ENCODE results near the gene SPHK1.

SPHK1 gene

DNA sequence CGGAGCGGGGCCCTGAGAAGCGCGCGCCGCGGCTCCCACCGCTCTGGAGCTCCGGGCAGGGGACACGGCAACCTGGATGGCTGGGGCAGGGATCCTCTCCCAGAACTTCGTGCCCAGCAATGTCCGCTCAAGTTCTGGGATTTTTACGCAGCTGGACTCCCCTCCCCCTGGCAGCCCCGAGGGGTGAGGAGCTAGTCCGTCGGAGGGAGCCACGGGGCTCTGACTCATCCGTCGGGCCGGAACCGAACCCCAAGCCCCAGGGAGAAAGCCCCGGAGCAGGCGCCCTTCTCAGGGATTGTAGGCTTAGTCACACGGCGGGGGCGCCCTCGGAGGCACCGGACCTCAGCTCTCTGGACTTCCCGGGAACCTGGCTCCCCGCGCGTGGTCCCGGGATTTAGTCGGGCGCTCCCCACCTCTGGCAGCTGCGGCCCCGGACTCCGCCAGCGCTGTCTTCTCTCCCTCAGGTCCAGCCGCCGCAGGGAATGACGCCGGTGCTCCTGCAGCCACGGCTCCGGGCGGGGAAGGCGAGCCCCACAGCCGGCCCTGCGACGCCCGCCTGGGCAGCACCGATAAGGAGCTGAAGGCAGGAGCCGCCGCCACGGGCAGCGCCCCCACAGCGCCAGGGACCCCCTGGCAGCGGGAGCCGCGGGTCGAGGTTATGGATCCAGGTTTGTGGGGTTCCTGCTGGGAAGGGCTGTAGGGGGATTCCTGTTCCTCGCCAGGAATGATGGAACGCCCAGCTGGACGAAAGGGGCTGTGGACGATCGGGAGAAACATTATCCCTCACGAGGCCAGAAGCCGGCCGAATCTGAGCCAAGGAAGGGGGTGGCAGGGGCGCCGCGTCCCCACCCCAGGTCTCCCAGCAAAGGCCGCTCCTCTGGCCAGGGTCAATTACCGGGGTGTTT, 830 bp downstream of the SPHK1 start:
- no peak for DNase-seq

DNA sequence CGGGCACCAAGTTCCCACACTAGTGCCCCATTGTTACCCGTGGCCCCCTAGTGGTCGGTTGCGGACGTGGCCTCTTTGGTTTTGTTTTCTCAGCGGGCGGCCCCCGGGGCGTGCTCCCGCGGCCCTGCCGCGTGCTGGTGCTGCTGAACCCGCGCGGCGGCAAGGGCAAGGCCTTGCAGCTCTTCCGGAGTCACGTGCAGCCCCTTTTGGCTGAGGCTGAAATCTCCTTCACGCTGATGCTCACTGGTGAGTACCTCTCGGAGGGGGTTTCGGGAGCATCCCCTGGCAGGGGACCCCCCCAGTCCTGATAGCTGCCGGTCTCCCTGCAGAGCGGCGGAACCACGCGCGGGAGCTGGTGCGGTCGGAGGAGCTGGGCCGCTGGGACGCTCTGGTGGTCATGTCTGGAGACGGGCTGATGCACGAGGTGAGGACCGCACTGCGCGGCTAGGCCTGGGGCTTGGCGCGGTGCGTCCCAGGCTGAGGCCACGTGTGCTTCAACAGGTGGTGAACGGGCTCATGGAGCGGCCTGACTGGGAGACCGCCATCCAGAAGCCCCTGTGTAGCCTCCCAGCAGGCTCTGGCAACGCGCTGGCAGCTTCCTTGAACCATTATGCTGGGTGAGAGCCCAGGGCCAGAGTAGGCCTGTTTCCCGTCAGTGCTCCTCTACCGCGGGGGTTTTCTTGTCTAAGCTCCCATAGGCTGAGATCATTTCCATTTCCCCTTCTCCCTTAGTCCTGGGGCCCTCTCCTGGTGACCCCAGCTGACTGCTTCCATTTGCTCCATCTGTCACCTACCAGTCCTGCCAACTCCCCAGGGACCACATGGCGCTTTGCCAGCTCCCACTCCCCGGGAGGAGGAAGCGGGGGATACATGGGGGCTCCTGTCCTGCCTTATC, 1.7 kb downstream of the SPHK1 start:
- DNase-seq, result peak; percentile 53

DNA sequence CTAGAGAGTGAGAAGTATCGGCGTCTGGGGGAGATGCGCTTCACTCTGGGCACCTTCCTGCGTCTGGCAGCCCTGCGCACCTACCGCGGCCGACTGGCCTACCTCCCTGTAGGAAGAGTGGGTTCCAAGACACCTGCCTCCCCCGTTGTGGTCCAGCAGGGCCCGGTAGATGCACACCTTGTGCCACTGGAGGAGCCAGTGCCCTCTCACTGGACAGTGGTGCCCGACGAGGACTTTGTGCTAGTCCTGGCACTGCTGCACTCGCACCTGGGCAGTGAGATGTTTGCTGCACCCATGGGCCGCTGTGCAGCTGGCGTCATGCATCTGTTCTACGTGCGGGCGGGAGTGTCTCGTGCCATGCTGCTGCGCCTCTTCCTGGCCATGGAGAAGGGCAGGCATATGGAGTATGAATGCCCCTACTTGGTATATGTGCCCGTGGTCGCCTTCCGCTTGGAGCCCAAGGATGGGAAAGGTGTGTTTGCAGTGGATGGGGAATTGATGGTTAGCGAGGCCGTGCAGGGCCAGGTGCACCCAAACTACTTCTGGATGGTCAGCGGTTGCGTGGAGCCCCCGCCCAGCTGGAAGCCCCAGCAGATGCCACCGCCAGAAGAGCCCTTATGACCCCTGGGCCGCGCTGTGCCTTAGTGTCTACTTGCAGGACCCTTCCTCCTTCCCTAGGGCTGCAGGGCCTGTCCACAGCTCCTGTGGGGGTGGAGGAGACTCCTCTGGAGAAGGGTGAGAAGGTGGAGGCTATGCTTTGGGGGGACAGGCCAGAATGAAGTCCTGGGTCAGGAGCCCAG, 2.8 kb downstream of the SPHK1 start:
- no peak for DNase-seq

DNA sequence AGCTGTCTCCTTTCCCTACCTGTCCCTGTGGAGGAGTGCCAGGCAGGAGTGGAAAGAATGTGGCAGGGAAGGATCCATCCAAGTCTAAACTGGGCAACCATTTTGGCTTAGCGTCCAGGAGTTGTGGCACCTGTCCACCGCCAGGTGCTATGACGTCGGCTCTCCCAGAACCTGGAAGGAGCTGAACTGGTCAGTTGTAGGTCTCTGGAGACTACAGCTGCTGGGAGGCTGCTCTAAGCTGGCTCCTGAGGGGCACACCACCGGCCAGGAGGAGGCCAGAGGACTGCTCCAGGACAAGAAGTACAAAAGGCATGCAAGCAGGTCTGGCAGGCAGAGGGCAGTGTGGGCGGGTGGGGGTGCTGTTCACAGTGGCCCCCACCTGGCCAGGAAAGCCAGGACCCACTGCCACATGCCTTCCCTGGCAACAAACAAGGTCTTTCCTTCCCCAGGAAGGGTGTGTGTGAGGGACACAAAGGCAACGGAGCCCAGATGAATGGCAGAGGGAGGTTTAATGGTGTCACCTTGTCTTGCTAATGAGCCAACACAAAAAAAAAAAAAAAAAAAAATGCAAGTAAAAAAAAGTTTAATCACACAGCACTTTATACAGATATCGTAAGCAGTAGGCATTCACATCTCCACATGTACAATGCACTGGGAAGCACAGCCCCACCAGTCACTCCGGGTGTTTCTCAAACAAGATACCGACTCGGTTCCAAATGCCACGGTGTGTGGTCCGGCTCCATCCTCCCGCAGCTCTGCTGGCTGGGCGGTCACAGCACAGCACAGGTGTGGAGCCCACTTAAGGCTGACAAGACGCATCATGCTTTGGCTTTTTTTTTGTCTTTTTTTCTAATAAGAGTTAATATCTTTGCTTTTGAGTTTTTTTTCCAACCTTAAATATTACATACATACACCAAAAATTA, 4.8 kb downstream of the SPHK1 start:
- no peak for DNase-seq

DNA sequence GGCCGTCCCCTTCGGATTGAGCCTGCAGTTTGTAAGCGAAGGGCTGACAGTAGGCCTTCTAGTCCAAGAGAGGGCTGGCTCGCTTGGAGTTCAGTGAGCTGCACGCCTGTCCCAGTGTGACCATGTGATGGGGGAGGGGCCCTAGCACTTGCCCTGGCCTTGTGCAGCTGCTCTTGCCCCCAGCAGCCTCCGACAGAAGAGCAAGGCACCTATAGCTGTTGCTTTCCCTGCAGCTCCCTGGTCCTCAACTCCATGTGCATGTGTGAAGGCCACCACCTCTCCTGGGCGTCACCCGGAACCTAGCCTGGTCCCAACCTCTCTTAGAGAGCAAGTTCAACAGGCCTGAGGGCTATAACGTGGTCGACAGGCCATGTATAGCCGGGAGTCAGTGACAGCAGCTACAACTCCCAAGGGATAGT, 5.6 kb downstream of the SPHK1 start:
- DNase-seq, result no peak

DNA sequence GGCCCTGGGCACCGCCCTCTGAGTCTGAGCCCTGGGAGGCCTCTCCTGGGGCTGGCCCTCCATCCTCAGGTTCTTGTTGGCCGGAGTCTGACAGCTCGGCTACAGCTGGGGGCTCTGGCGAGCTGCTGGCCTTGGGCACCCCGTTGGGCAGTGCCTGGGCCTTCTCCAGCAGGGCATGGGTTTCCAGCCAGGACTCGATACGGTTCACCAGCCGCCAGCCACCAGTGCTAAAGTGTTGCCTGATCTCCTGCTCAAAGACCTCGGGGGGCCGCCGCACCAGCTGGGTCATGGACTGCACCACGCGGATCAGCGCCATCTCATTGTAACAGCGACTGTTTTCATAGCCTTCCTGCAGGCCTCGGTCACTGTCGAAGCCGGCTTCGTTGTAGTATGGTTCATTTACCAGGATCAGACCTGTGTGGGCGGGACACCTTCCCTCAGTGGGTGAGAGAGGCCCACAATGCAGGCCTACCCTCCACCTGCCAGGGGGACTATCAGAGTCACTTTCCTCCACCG, 6.8 kb downstream of the SPHK1 start:
- DNase-seq, result no peak

DNA sequence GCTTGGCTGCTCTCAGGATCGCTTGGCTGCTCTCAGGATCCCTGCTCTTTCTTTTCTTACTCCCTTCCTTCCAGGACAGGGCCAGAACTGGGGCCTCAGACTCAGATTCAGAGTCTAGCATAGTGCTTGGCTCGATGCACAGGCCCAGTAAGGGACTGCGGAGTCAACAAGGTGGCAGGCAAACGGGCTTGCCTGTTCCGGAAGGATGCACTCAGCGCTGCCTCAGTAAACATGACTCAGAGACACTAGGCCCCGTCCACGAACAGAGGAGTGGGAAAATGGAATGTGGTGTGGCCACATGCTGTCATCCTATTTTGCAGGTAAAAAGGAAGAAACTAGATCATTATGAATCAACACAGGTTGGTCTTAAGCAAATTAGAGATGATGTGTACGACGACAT, 9.8 kb downstream of the SPHK1 start:
- no peak for DNase-seq

DNA sequence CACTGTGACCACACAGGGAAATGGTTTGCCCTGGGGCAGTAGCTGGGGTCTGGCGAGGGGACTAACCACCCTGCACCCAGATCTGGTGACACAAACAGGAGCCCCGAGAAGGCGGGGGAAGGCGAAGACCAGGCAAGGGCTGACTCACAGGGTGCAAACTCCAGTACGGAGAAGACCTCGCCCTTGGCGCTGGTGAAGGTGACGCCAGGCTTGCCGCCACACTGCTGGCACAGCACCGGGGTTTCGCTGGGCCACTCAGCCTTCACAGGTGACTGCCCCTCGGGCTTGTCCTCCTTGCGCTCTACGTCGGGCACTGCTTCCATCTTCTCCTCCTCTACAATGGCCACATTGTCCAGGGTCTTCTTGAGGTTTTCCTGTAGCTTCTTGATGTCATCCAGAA, 11.6 kb downstream of the SPHK1 start:
- DNase-seq, result no peak

DNA sequence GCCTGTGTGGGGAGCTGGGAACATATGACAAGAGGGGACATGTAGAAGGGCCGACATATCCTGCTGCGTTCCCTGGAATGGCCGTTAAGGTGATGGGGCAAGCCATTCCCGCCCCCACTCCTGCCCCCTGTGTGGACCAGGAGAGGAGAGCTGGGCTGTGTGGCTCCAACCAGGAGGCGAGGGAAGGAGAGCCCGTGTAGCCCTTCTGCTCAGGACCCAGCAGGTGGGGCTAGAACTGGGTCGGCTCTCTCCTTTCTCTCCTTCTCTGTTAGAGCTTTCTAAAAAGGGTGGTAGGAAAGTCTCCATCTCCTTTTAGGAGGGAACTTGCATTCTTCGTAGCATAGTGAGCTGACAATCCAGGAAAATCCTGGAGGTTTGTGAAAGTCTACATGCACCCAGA, 12.8 kb downstream of the SPHK1 start:
- no peak for DNase-seq

DNA sequence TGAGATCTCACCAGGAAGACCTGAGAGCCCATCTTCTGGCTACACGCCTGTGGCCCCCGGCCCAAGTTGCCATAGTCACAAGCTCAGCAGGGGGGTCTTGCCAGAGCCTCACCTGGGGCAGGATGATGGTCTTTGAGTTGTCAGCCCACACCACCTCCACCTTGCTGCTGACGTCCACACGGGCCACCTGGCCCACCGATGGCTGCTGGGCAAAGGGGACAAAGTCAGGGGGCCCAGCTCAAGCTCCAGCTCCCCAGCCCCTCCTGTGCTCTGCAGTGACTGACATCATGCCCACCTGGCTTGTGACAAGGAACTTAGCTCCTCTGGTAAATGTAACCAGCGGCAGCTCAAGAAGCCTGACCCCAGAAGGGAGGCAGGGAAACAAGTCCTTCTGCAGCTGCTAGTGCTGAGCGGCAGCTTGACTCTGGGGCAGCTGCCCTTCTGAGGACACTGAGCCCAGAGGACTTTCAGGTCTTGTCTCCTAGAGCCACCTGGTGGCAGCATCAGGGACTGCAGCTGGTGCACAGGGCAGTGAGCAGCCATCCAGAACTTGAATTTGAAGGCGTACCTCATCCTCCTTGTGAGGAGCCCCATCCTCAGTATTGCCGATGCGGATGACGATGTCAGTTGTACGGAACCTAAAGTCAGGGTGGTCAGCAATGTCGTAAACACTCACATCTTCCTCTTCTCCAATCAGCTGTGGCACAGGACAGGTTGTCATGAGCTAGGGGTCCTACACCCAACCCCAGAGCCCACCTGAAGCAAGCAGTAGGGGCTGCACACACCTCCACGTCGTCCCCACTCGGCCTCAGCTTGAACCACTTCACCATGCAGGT, 13.5 kb downstream of the SPHK1 start:
- DNase-seq, result peak; percentile 89

DNA sequence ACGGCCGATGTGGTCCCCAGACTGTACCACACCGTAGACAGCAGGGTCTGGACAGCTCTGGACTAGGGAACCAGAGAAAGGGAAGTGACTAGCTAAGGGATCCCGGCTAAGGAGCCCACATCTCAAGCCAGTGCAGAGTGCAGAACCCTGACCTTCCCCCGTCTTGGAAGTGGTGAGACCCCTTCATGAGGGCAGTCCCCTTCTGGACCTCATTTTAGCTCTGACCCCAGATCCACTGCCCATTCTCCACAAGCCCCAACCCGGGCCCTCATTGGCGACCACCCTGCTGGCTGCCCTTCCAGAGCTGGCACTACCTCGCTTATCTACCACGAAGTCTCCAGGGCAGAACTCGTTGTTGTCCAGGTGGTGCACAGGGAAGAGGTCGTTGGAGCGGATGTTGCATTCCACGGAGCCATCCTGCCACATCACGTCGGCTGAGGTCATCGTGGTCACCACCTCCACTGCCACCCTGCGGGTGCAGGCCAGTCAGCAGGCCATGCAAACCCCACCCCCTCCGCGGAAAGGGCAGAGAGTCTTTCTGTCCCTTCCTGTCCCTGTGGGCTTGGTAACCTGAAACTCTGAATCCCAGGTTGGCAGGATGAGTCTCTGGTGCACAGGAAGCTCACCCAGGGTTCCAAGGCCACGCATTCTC, 14.2 kb downstream of the SPHK1 start:
- no peak for DNase-seq

DNA sequence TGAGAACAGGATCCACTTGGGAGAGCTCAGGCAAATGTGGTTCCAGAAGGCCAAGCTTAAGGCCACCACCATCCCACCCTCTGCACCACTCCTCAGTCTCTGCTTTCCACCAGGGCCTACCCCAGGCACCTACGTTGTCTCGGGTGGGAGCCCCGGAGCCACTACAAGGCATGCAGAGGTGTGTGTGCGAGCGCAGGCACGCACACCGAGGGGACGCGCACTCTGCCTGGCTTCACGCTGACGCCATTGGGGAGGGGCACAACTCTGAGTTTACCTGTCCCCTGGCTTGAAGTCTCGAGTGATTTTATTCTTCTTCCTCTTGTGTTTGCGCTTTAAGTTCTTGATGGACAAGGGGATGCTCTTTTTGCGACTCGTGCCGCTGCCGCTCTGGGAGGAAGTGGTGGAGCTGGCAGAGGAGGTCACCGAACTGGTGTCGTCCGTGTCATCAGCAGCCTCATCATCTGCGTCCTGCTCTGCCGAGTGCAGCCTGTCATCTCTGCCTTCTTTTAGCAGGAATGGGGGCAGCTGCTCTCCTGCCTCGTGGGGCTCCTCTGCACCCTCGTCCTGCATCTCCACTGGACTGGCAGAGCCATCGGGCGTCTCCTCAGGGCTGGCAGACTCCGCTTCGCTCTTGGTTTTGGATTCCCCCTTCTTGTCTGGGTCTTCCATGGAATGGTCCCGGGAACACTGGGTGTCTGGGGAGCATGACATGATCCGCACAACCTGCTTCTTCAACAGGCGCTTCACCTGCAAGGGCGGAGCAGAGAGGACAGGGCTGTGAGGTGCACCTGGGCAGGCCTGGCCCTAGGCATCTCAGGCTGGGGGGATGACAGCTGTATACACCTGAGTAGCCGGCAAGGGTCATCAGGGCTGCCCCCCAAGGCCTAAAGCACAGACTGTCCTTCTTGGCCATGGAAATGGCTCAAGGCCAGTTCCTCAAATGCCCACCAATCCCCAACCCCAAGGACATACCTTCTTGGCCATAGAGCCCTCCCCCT, 15.1 kb downstream of the SPHK1 start:
- DNase-seq, result no peak

DNA sequence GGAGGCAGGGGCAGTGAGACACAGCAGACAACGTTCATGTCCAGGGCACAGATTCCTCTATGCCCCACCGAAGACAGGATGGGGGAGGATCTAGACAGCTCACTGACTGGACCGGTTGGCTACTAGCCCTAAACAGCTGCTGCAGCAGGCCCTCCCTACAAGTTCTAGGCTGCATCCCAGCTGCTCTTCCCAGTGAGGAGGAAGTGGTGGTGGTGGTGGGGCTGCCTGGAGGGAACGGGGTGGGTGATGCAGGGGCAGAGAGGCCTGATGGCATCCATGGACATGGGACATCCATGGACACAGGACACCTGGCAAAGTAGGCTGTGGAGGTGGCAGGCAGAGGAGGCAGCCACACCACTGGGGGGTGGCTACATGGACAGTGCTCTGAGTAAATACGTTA, 18.3 kb downstream of the SPHK1 start:
- DNase-seq, result no peak

DNA sequence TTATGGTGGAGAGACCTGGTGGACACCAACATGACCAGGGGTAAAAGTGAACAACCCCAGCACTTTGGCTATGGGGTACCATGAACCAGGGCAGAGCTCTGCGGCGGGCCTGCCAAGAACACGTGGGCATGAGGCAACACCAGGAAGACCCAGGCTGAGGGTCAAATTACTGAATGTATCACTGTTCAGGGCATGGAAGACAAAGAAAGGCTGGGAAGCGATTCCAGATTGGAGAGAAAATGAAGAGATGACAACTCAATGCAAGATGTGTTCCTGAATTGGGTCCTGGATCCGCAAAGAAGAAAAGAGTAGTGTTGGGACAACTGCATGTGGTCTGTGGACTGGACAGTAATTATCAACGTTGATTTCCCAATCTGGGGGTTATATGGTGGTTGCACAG, 19.8 kb downstream of the SPHK1 start:
- no peak for DNase-seq

DNA sequence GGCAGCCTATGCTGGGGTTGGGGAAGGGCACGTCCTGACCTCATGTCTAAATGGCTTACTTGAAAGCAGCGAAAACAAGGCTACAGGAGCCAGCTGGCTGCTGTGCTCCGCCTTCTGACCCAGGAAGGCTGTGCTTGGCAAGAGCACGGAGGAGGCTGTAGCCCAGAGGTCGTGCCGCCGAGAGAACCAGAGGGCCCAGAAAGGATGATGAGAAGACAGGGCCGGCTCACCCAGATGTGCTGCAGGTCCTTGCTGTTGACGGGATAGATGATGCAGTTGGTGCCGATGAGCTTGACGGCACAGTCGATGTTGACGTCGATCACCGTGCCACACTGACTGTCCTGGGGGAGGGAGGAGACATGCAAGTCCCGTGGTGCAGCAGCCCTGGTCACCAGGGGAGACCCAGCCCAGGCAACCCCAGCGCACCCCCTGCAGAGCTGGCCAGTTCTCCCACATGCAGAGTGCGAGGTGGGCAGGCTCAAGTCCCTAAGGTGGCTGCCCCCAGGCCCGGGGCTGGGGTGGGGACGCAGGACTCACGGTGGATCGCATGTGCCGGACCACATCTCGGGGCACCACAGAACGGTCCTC, 20.7 kb downstream of the SPHK1 start:
- DNase-seq, result no peak

DNA sequence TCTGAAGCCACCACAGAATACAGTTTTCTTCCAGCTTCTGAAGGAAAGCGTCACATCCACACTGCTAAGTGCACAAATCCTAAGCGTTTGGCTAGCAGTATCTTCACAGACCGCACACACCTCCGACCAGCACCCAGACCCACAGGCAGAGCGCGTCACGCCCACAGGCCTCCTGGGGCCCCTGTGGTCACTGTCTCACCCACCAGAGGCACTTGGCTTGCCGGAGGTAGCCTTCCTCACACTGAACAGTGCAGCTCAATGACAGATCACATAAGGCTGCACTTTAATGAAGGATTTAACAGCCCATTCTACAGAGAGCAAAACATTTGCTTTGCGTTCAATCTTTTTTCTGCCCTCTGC, 21.2 kb downstream of the SPHK1 start:
- DNase-seq, result no peak

DNA sequence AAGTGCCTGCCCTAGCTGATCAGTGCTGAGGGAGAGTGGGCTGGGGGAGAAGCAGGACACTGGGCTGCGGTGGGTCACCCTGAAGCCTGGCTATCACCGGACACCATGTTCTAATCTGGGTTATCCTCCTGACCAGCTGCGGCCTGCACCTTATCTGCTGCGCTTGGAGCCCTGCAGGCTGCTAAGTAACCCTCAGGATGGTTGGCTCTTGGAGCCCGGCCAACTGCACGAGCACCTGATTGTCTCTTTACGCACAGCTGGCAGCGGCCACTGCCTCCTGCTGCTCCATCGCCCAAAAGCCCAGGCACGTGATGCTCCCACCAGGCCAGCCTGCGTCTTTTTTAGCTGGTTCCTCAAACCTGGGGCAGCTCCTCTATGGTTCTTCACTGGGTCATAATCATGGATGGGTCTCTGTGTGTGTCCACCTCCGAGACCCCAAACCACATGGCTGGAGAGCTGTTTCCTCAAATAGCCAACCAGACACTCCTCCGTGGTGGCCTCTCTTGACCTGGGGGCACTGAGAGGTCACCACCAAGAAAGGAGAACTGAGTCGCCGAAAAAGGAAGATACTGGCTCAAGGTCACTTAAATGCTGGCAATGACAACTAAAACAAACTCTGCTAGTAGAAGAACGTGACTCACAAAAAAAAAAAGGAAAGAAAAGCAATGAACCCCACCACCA, 21.7 kb downstream of the SPHK1 start:
- DNase-seq, result peak; percentile 87

DNA sequence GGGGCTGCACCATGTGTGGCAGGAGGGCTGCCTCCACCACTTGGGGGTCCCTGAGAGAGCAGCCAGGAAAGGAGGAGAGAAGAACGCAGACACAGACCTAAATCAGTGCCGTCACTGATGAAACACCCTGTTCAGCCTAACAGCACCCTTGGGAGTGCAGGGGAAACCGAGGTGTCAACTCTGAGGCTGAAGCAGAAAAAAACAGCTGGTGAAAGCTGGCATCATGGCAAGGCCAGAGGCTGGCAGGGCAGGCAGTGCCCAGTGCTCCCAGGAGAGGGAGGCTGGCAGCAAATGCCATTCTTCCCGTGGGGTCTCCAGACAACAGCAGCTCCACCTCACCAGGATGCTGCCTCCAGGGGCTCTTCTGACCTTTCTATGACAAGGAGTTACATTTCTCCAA, 23.1 kb downstream of the SPHK1 start:
- no peak for DNase-seq
